OCI-LY7 (cell line): ENCODE measurements around the gene NYNRIN. TPM values are rescaled to one million over a fixed set of nuclear protein-coding genes. Genes with fewer than 3 reads are reported as not detected.

Experiments
- BruUV-seq: library from RNA; stranded (reverse); fragments of 400-500 nt; replicated peaks from 2 replicates; lab custom pipeline; 2021; lab: Mats Ljungman, UMichigan
- CTCF ChIA-PET: fragments of 300-600 bp; sonication (Branson Sonifier 250); formaldehyde crosslinking; loops from one replicate; lab custom pipeline; 2022; ENCODE audit warnings: antibody characterized with exemption; ENCODE audit not compliant: unreplicated experiment; lab: Charles Lee
- POLR2A ChIA-PET: fragments of 300-600 bp; sonication (Branson Sonifier 250); formaldehyde crosslinking; loops from one replicate; lab custom pipeline; 2022; ENCODE audit warnings: antibody characterized with exemption; lab: Charles Lee
- DNase-seq: peaks from one replicate; pipeline ENCODE4 v3.0.0-alpha.2; 2015; ENCODE audit warnings: low spot score
- H2AFZ ChIP-seq: fragments of 200-600 bp; sonication (generic), shearing (Covaris generic); 2 replicates; pipeline ENCODE4 v1.6.1; 2014; ENCODE audit warnings: mild to moderate bottlenecking, antibody characterized with exemption, low read length, moderate library complexity
- H3K27ac ChIP-seq: fragments of 200-600 bp; sonication (generic); 2 replicates; pipeline ENCODE4 v1.5.1; 2014; ENCODE audit warnings: mixed run types, low read depth, mild to moderate bottlenecking, moderate library complexity, low read length, inconsistent platforms; ENCODE audit not compliant: poor library complexity, severe bottlenecking
- H3K36me3 ChIP-seq: fragments of 200-600 bp; sonication (generic); 2 replicates; pipeline ENCODE4 v1.6.1; 2014; ENCODE audit warnings: mild to moderate bottlenecking, antibody characterized with exemption, low read length, moderate library complexity, mixed read lengths; ENCODE audit not compliant: insufficient read depth
- H3K4me1 ChIP-seq: fragments of 200-600 bp; sonication (generic); 2 replicates; pipeline ENCODE4 v1.5.1; 2014; ENCODE audit warnings: mild to moderate bottlenecking, low read length; ENCODE audit not compliant: insufficient read depth, poor library complexity, severe bottlenecking
- H3K4me2 ChIP-seq: fragments of 200-600 bp; sonication (generic); 2 replicates; pipeline ENCODE4 v1.6.1; 2014; ENCODE audit warnings: mild to moderate bottlenecking, low read length
- H3K4me3 ChIP-seq: fragments of 200-600 bp; sonication (generic); 2 replicates; pipeline ENCODE4 v1.5.1; 2014; ENCODE audit warnings: mild to moderate bottlenecking, low read depth, low read length; ENCODE audit not compliant: poor library complexity, severe bottlenecking
- H3K79me2 ChIP-seq: fragments of 200-600 bp; sonication (generic); 2 replicates; pipeline ENCODE4 v1.6.1; 2016; ENCODE audit warnings: low read depth, mild to moderate bottlenecking, low read length, moderate library complexity, mixed read lengths; ENCODE audit not compliant: insufficient read depth
- H3K9me2 ChIP-seq: fragments of 200-600 bp; sonication (generic); 2 replicates; pipeline ENCODE4 v1.6.1; 2016; ENCODE audit warnings: mild to moderate bottlenecking, low read length, mixed read lengths; ENCODE audit not compliant: insufficient read depth
- H3K9me3 ChIP-seq: fragments of 200-600 bp; sonication (generic); 2 replicates; pipeline ENCODE4 v1.6.1; 2014; ENCODE audit warnings: mild to moderate bottlenecking, mixed run types, low read length, mixed read lengths
- H4K20me1 ChIP-seq: fragments of 200-600 bp; sonication (generic); 2 replicates; pipeline ENCODE4 v1.6.1; 2014; ENCODE audit warnings: mild to moderate bottlenecking, antibody characterized with exemption, low read length, moderate library complexity, mixed read lengths; ENCODE audit not compliant: insufficient read depth
- CTCF ChIP-seq: fragments of 200-600 bp; sonication (generic); conservative IDR thresholded peaks from 2 replicates; pipeline ENCODE4 v1.5.1; 2014; ENCODE audit warnings: mild to moderate bottlenecking, antibody characterized with exemption, low read length, moderate library complexity, mixed read lengths
- EZH2phosphoT487 ChIP-seq: fragments of 200-600 bp; sonication (generic); IDR thresholded peaks from 2 replicates; pipeline ENCODE4 v1.6.1; 2018; ENCODE audit warnings: low read depth, borderline replicate concordance, mild to moderate bottlenecking, mixed run types, antibody characterized with exemption, low read length, moderate library complexity, mixed read lengths
- intact Hi-C: fragments of 100-400 bp; cut with micrococcal nuclease; formaldehyde crosslinking; loops from one replicate; pipeline ENCODE4 v1.10.0; 2022; ENCODE audit not compliant: unreplicated experiment
- total RNA-seq, 2 experiments: library from RNA; depleted of rRNA in 1 of 2; stranded (reverse); fragments of >200 nt in 1 of 2; shearing (Covaris generic) in 1 of 2; gene quantifications; 2 replicates each; pipeline ENCODE4 v1.2.3, GENCODE V29; 2014 to 2022

The NYNRIN gene
- total RNA-seq, 2 experiments from 2014 or later = 0.13 TPM; not detected in 1

DNA sequence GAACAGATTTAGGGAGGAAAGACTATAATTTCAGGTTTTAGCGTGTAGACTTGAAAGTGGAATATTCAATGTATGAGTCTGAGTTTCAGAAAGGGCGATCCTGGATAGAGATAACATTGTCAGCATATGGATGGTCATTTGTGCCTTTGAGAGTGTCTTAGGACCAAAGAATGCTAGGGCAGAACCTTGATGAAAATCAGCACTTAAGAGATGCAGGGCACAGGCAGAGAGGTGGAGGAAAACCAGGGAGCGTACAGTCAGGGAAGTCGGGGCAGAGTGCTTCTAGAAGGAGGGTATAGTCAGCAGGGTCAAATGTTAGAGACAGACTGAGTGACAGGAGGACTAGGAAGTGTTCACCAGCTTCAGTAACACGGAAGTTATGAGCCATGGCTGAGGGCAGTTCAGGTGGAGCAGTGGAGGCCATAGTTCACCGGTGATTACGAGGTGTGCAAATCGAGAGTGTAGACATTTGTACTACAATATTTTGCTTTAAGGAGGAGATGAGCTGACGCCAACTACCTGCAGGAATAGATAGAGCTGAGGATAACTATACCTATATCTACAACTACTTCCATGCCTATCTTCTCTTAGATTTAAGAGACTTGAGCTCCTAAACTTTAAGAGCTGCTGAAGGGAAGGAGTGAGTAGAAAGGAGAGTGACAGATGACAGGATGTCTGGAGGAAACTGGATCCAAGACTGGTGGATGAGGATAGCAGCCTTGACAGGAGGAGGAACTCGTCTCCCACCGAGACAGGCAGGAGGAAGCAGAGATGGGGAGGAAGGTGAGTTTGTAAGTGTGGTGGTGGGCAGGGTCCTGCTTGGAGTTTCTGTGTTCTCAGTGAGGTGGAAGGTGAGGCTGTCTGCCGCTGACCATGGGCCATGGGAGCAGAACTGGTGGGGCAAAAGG, 24.1 kb downstream of the NYNRIN start:
- H3K4me2 ChIP-seq = no peak overlapping the region; the same call in 1 of the 2 replicates
- H3K9me3 ChIP-seq = no peaks in the 10 kb centered on the region
- H3K4me1 ChIP-seq = peaks cover 5% of the 10 kb centered on the region
- TF ChIP-seq CTCF (no peak), EZH2phosphoT487 (no peak)
- no TSS peak for BruUV-seq
- ChIA-PET POLR2A (interaction anchor here (0.6 to 1.8 kb wide), 3 partner anchors 9 to 83 kb away, joined by 3 read pairs; partner anchors contain the start of gene RIPK3), CTCF (interaction anchor here (0.6 kb wide), 1 partner anchor 18 kb away, joined by 3 read pairs; no protein-coding TSS in a partner anchor)
- intact Hi-C loops = no loop called here
- H3K9me2 ChIP-seq = no peaks in the 10 kb centered on the region
- no peak overlapping the region for H3K27ac ChIP-seq
- no peaks in the 10 kb centered on the region for H3K79me2 ChIP-seq
- peak overlapping the region; percentile 63; the same call in 1 of the 2 replicates for H2AFZ ChIP-seq
- no peaks in the 10 kb centered on the region for H3K36me3 ChIP-seq
- no peaks in the 10 kb centered on the region for H4K20me1 ChIP-seq
- no peak for DNase-seq
- H3K4me3 ChIP-seq = no peak overlapping the region

DNA sequence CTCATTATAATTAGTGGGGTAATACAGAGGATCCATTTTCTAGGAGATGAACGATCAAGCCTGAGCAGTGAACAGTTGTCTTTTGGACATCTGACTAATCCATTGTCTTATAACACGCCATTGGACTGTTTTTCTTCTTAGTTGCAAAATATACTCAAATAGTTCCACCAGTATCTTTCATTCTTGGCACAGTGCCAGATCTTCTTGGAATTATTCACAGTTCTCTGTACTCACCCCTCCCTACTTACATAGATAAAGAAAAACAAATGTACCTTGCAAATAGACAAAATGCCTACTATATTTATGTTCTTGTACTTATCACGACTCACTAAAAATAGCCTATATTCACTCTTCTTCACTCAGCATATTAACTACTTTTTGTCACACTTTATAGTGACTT, 26.9 kb downstream of the NYNRIN start:
- H3K36me3 ChIP-seq = no peaks in the 10 kb centered on the region
- no peak for TF ChIP-seq CTCF
- TF ChIP-seq EZH2phosphoT487 = no peak
- no peak overlapping the region for H3K4me3 ChIP-seq
- H3K79me2 ChIP-seq = no peaks in the 10 kb centered on the region; the same call in 1 of the 2 replicates
- no TSS peak for BruUV-seq
- intact Hi-C loops = no loop called here
- H3K9me3 ChIP-seq = no peaks in the 10 kb centered on the region
- H3K4me2 ChIP-seq = no peak overlapping the region
- CTCF ChIA-PET = interaction anchor here (0.9 kb wide), 1 partner anchor 14 kb away, joined by 3 read pairs; no protein-coding TSS in a partner anchor
- DNase-seq = no peak
- peaks cover 13% of the 10 kb centered on the region for H3K4me1 ChIP-seq
- no peak overlapping the region for H2AFZ ChIP-seq
- H3K9me2 ChIP-seq = no peaks in the 10 kb centered on the region
- POLR2A ChIA-PET = interaction anchor here (1.1 to 2.6 kb wide), 3 partner anchors 12 to 59 kb away, joined by 4 to 12 read pairs (median 4); no protein-coding TSS in a partner anchor
- H3K27ac ChIP-seq = no peak overlapping the region
- no peaks in the 10 kb centered on the region for H4K20me1 ChIP-seq
